ENCODE results near the gene FAXDC2.

FAXDC2 gene

DNA sequence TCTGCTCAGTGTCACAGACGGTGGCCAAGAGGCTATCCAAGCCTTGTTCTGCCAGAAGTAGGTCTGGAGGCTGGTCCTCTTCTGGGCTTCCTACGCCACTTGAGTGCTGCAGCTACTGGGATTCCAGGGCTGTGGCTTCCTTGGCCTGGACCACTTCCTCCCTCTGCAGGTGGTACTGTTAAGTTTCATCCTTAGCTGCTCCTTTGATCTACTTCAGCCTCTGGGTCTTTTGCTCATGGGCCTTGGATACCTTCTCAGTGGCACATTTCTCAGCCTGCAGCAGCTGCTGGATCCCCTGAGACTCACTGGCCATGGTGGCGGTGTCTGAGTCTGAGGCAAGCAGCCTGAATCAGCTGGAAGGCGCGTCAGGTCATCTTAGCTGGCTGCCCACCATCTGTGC, 18.3 kb upstream of the FAXDC2 start:
- no peaks in the 10 kb centered on the region for H3K9me3 Mint-ChIP-seq
- H3K27ac Mint-ChIP-seq, result peak overlapping the region; percentile 65
- peaks cover 27% of the 10 kb centered on the region for H3K36me3 Mint-ChIP-seq
- no peaks in the 10 kb centered on the region for H3K27me3 Mint-ChIP-seq
- H3K4me1 Mint-ChIP-seq, result peaks cover 29% of the 10 kb centered on the region
- H3K4me3 Mint-ChIP-seq, result no peak overlapping the region

DNA sequence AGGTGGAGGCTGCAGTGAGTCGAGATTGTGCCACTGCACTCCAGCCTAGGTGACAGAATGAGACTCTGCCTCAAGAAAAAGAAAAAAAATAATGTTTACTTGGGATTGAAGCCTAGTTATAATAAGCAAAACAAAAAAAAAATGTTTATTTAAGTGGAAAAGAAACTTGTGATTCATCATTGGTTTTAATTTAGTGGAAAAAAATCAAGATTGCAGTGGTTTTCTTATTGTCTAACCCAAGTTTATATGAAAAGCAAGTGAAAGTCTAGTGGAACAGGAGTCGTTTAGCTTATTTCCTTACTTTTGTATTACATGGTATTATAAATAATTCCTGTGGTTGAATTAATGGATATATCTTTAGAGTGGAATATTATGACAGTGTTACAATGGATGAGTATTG, 16.4 kb upstream of the FAXDC2 start:
- Mint-ChIP-seq H3K4me1 (peaks cover 47% of the 10 kb centered on the region), H3K4me3 (no peak overlapping the region), H3K27me3 (no peaks in the 10 kb centered on the region), H3K36me3 (peaks cover 19% of the 10 kb centered on the region), H3K27ac (peak overlapping the region; percentile 56), H3K9me3 (no peaks in the 10 kb centered on the region)

DNA sequence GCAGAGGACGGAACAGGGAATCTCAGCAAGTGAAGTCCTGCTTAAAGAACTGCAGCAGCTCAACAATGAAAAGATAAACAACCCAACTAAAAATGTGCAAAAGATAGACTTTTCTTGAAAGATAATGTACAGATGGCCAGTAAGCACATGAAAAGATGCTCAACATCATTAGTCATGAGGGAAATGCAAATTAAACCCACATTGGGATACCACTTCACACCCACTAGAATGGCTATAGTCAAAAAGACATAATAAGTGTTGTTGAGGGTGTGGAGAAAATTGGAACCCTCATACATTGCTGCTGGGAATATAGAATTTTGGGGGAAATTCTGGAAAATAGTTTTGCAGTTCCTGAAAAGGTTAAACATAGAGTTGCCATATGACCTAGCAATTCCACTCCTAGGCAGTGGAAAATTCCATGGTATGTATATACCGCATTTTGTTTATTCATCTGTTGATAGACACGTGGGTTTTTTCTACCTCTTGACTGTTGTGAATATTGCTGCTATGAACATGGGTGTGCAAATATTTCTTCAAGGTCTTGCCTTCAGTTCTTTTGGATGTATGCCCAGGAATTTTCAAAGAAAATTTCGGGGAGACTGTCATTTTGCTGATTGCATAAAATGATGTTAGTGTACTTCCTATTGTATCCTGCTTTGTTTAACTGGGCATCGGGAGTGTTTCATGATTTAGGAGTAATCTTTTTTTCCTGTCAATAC, 15.2 kb upstream of the FAXDC2 start:
- Mint-ChIP-seq H3K36me3 (peaks cover 12% of the 10 kb centered on the region), H3K27ac (peak overlapping the region; percentile 55), H3K4me3 (peak overlapping the region; percentile 11), H3K27me3 (no peaks in the 10 kb centered on the region), H3K4me1 (peaks cover 58% of the 10 kb centered on the region), H3K9me3 (no peaks in the 10 kb centered on the region)

DNA sequence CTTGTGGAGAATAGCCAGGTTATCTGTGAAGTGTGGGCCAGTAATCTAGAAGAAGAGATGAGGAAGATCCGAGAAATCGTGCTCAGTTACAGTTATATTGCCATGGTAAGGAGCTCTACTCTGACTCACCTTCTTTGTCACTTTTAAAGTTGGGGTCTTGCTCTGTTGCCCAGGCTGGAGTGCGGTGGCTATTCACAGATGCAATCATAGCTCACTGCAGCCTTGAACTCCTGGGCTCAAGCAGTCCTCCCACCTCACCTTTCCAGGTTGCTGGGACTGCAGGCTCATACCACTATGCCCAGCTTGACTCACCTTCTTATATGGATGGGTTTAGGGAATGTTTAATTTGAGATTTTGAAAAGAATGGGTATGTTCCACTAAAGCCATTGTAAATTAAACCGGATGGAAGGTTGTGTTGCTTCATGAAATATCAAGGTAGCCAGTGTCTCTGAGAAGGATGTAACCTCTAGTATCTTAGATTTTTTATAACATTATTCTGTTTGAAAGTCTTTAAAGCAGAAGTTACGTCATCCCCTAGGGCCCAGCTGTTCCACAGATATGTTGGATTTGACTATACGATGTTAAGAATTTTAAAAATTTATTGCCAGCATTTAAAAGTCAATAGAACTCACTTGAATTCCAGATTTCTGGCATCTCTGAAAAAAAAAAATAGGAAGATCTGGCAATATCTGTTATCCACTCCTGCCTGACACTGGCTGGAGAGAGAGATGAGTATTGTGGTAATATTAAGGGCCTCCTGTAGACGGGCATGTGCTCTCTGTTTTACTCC, 13.1 kb upstream of the FAXDC2 start:
- Mint-ChIP-seq H3K36me3 (peaks cover 9% of the 10 kb centered on the region), H3K27me3 (no peaks in the 10 kb centered on the region), H3K27ac (peak overlapping the region; percentile 32), H3K9me3 (no peaks in the 10 kb centered on the region), H3K4me3 (no peak overlapping the region), H3K4me1 (peaks cover 68% of the 10 kb centered on the region)

DNA sequence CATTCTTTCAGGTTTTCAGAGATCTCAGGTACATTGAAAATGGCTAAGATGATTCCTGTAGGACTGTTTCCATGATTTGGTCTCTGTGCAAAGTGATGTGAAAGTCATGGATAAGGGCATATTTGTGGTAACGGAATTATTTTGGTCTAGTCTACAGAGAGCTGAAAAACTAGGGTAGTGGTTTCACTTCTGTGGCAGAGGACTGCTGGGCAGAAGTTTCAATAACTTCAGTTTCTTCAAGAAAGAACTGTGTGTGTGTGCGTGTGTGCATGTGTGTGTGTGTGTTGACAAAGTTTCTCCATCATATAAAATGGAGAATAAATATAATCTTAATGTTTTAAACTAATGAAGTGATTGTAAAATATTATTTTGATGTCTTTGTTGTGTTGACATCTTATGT, 12.4 kb upstream of the FAXDC2 start:
- no peaks in the 10 kb centered on the region for H3K27me3 Mint-ChIP-seq
- H3K4me3 Mint-ChIP-seq, result peak overlapping the region; percentile 20
- peak overlapping the region; percentile 90 for H3K27ac Mint-ChIP-seq
- no peaks in the 10 kb centered on the region for H3K9me3 Mint-ChIP-seq
- H3K36me3 Mint-ChIP-seq, result peaks cover 9% of the 10 kb centered on the region
- peaks cover 66% of the 10 kb centered on the region for H3K4me1 Mint-ChIP-seq

DNA sequence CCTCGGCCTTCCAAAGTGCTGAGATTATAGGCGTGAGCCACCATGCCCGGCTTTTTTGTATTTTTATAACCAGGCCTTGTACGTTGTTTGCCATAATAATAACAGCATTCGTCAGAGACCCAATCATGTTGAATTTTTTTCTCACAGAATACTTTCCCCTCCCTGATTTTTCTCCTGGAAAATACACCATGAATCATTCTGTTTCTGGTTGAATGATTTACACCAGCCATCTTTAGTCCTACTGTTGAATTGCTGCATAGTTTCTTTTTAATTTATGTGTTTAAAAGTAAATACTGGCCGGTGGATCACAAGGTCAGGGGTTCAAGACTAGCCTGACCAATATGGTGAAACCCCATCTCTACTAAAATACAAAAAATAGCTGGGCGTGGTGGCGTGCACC, 11.5 kb upstream of the FAXDC2 start:
- Mint-ChIP-seq H3K36me3 (peaks cover 9% of the 10 kb centered on the region), H3K27me3 (no peaks in the 10 kb centered on the region), H3K27ac (peak overlapping the region; percentile 10), H3K4me3 (peak overlapping the region; percentile 20), H3K9me3 (no peaks in the 10 kb centered on the region), H3K4me1 (peaks cover 64% of the 10 kb centered on the region)

DNA sequence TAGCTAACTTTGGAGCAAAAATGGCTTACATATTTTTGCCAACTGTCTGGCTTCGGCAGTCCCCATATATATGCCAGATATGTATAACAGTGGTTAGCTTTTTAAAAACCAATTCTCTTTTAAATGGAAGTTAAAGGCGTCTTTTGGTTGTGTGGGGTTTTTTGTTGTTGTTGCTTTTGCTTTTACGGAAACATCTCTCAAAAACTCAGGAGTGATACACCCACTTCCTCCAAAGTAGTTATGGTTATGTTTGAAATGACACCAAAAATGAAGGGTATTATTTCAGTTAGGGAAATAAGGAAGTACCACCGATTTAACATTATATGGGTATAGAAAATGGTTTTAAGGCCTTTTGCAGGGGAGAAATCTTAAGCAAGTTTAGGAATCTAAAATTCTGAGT, 10.4 kb upstream of the FAXDC2 start:
- Mint-ChIP-seq H3K27ac (peak overlapping the region; percentile 66), H3K27me3 (no peaks in the 10 kb centered on the region), H3K36me3 (peaks cover 9% of the 10 kb centered on the region), H3K4me3 (peak overlapping the region; percentile 93), H3K4me1 (peaks cover 61% of the 10 kb centered on the region), H3K9me3 (no peaks in the 10 kb centered on the region)

DNA sequence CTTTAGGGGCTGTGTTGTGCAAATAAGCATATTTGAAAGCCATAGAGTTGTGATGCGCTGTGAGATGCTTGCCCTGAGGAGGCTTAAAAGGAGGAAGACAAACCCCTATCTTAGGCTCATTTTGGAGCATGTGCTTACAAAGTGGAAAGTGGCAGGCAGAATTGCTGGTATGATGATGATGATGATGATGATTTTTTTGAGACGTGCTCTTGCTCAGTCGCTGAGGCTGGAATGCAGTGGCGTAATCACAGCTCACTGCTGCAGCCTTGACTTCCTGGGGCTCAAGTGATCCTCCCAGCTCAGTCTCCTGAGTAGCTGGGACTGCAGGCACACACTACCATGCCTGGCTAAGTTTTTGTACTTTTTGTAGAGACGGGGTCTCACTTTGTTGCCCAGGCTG, 9.7 kb upstream of the FAXDC2 start:
- H3K27ac Mint-ChIP-seq, result peak overlapping the region; percentile 98
- H3K4me3 Mint-ChIP-seq, result peak overlapping the region; percentile 93
- H3K9me3 Mint-ChIP-seq, result no peaks in the 10 kb centered on the region
- no peaks in the 10 kb centered on the region for H3K27me3 Mint-ChIP-seq
- peaks cover 4% of the 10 kb centered on the region for H3K36me3 Mint-ChIP-seq
- H3K4me1 Mint-ChIP-seq, result peaks cover 54% of the 10 kb centered on the region

DNA sequence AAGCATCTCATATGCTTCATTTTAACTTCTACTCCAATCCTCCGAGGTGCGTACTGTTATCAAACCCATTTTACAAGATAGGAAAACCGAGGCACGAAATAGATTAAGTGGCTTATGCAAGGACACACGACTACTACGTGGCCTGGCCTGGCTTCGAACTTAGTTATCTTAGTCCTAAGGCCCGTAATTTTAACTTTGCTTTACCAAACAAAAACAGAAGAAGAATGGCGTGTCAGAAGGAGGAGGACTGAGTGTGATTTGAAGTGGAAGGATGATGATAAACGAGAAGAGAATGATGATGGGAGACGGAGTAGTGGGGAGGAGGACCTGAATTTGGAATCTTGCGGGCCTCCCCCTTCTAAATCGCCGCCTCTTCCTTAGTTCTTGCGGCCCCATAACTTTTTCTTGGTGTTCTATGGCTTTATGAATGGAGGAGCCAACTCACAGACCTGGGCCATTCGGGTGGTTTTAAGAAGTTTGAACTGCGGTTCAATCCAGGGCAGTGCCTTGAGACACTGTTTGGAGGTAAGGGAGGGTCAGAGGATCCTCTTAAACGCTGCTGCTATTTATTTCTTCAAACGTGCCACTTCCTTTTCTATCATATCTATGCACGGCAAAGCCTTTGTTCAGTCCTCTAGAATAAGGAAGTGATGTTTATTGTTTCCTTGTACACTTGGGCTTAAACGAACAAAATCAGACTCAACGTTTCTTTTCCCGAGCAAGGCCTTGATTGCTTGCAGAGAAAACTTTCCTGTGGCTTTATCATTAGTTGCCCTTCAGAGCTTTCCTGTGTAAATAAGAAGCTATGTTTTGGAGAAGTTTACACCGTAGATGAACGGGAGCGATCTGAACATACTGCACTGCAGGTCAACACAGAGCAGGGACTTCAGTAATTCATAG, 8.8 kb upstream of the FAXDC2 start:
- H3K9me3 Mint-ChIP-seq, result no peaks in the 10 kb centered on the region
- peaks cover 49% of the 10 kb centered on the region for H3K4me1 Mint-ChIP-seq
- H3K27ac Mint-ChIP-seq, result peak overlapping the region; percentile 98
- H3K4me3 Mint-ChIP-seq, result peak overlapping the region; percentile 93
- no peaks in the 10 kb centered on the region for H3K27me3 Mint-ChIP-seq
- H3K36me3 Mint-ChIP-seq, result no peaks in the 10 kb centered on the region

DNA sequence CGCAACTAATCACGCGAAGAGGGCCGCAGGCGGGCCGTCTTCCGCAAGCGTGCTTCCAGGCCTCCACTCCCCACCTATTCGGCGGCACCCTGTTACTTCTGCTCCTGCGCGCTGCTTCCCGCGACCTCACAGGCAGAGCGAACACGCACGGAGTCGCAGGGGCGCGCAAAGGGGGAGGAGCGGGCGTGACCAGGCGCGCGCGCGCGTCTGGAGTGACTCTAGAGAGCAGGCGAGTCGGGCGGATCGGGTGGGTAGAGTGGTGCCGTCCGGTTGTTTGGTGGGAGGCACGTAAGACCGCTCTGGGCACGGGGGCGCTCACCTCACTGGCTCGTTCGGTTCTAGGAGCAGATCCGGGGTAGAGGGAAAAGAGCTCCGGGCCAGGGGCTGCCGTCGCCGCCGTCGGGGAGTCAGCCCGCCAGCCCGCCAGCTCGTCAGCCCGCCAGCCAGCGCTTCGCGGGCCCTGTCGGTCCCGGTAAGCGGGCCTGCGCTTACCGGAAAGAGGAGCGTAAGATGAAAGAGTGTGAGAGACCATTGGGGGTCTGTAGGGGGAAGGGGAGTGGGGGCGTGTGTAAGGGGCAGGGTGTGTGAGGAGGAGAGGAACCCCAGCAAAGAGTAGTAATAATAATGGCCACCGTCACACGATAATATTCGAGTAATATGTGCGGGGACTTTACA, 8.0 kb upstream of the FAXDC2 start, which contains the start of gene CNOT8:
CNOT8 (plus strand) TSS at position 331 of the 675 bp plus-strand sequence. CDS start 4,652 bp downstream, outside the sequence.
- peak within 1 kb of the TSS; percentile 93 for H3K4me3 Mint-ChIP-seq

DNA sequence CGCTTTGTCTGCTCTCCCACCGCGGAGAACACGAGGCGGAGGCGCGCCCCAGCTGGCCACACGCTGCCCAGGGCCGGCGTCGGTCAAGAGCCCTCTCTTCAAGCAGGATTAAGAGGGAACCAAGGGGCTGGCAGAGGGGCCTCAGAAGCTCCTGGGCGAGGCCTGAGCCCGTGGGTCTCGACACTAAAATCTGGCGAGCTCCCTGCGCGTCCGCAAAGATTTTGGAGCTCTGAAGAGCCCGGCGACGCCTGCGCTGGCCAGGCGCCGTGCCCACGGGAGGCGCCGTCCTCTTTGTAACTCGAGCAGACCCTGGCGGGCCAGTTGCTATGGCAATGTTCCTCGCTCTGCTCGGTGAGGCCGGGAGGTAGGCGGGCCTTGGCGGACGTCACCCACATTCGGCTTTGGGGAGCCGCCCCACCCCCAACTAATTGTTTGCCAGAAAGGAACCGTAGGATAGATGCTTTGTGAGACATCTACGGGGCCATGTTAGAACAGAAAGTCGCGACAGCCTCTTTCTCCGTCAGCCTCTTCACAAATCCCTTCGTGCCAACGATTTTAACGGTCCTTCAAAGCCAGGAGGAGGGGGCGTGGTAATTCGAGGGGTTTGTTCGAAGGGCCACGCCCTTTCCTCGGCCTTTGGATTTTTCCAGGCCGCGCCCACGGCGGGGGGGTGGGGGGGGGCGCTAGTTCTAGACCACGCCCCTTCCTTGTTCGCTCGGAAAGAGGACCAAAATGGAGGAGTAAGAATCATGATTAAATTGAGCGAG, 7.3 kb upstream of the FAXDC2 start:
- Mint-ChIP-seq H3K9me3 (no peaks in the 10 kb centered on the region), H3K4me1 (peaks cover 37% of the 10 kb centered on the region), H3K27ac (peak overlapping the region; percentile 98), H3K36me3 (peaks cover 3% of the 10 kb centered on the region), H3K27me3 (no peaks in the 10 kb centered on the region), H3K4me3 (peak overlapping the region; percentile 93)

More for the DNA sequence above, 8.0 kb upstream of the FAXDC2 start, which contains the start of gene CNOT8:
- Mint-ChIP-seq H3K4me1 (peaks cover 44% of the 10 kb centered on the region), H3K27me3 (no peaks in the 10 kb centered on the region), H3K9me3 (no peaks in the 10 kb centered on the region), H3K27ac (peak within 1 kb of the TSS; percentile 98), H3K36me3 (peaks cover 3% of the 10 kb centered on the region)

DNA sequence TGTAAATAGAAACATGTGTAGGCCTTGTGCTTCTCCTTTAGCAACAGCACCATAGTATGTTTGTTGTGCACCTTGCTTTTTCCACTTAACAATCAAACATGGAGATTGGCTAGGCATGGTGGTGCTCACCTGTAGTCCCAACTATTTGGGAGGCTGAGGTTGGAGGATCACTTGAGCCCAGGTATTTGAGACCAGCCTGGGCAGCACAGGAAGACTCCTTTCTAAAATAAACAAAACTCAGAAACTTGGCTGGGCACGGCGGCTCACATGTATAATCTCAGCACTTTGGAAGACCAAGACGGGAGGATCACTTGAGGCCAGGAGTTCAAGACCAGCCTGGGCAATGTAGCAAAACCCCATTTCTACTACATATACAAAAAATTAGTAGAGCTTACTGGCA, 948 bp upstream of the FAXDC2 start:
- peaks cover 3% of the 10 kb centered on the region for H3K36me3 Mint-ChIP-seq
- H3K27ac Mint-ChIP-seq, result no peak overlapping the region

DNA sequence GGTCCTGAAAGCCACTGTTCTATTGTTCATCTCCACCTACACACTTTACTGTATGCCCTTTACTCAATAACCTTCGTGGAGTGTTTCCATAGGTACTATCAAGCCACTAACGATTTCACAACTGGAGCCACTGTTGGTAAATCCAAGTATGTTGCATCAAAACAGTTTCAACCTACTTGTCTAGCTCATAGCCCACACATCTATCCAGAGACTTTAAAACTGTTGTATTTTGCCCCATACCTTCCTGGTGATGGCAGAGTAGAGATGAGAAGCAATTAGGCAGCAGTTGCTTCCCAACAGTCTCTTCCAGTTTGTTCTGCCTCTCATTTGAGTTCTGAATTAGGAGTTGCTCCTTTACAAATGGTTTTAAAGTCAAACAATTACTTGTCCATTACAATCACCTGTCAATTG, 607 bp downstream of the FAXDC2 start:
- no peaks in the 10 kb centered on the region for H3K9me3 Mint-ChIP-seq

More for the DNA sequence above, 948 bp upstream of the FAXDC2 start:
- H3K4me3 Mint-ChIP-seq, result no peak overlapping the region
- H3K4me1 Mint-ChIP-seq, result peaks cover 7% of the 10 kb centered on the region
- no peaks in the 10 kb centered on the region for H3K27me3 Mint-ChIP-seq
- H3K9me3 Mint-ChIP-seq, result no peaks in the 10 kb centered on the region

DNA sequence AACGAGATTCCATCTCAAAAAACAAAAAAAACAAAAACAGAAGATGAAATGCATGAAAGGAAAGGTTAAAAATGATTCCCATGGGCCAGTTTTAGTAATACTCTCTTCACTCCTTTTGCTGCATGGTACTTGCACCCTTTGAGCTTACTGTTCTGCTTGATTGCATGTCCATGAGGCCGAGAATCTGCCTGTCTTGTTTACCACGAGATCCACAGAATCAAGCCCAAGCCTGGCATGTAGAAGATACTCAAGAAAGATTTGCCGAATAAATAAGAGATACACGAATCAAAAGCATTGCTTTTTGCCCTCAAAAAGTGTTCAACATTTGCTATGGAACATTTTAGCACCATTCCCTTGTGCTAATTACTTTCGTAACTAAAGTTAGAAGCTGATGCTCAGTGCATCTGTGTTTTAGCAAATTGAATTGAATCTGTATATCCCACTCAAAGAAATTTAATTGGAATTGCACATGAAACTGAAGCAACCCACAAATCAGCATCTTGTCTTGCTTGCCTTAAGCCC, 1.1 kb downstream of the FAXDC2 start:
- Mint-ChIP-seq H3K27ac (no peak overlapping the region), H3K4me1 (peaks cover 7% of the 10 kb centered on the region), H3K4me3 (no peak overlapping the region), H3K27me3 (no peaks in the 10 kb centered on the region), H3K9me3 (no peaks in the 10 kb centered on the region), H3K36me3 (peaks cover 3% of the 10 kb centered on the region)

More for the DNA sequence above, 607 bp downstream of the FAXDC2 start:
- H3K27me3 Mint-ChIP-seq, result no peaks in the 10 kb centered on the region
- H3K4me1 Mint-ChIP-seq, result peaks cover 7% of the 10 kb centered on the region
- no peak overlapping the region for H3K27ac Mint-ChIP-seq
- H3K4me3 Mint-ChIP-seq, result no peak overlapping the region
- H3K36me3 Mint-ChIP-seq, result peaks cover 3% of the 10 kb centered on the region

Measured in activated naive CD4-positive, alpha-beta T cell treated with anti-CD3 and anti-CD28 coated beads, Interleukin-2, amount 50 U/mL, for 24 hours (primary cell).